Putamen (tissue), 1 donor: ENCODE results near the gene WDR90.

ENCODE experiments used
- DNase-seq: peaks from one replicate; pipeline ENCODE4 v3.0.0-alpha.2; 2016; ENCODE audit warnings: low spot score

The WDR90 gene

GRCh38 chr16:676913-677312 is 27.7 kb downstream of the WDR90 start:
- DNase-seq = no peak

- DNase-seq = no peak
Measured at GRCh38 chr16:677316-678190, 28.4 kb downstream of the WDR90 start.

GRCh38 chr16:678209-678857 is 29.2 kb downstream of the WDR90 start:
- no peak for DNase-seq

GRCh38 chr16:678858-679813 is 30.0 kb downstream of the WDR90 start:
- peak; percentile 58 for DNase-seq

- peak; percentile 87 for DNase-seq
Measured at GRCh38 chr16:679814-680624, 30.9 kb downstream of the WDR90 start, which contains the start of gene STUB1. Gene STUB1, plus strand, starts transcription at chr16:680410. Its CDS starts 116 bp downstream, at chr16:680526.

GRCh38 chr16:680625-680945 is 31.4 kb downstream of the WDR90 start:
- DNase-seq = no peak

GRCh38 chr16:680967-681745 is 32.0 kb downstream of the WDR90 start:
- DNase-seq = no peak

- no peak for DNase-seq
Measured at GRCh38 chr16:681746-682427, 32.7 kb downstream of the WDR90 start.

GRCh38 chr16:682493-683395 is 33.6 kb downstream of the WDR90 start:
- no peak for DNase-seq

- DNase-seq = no peak
Measured at GRCh38 chr16:683396-684070, 34.4 kb downstream of the WDR90 start.

GRCh38 chr16:684071-684794 is 35.1 kb downstream of the WDR90 start, which contains the start of gene JMJD8:
Gene JMJD8, minus strand, starts transcription at chr16:684334. Its CDS starts 15 bp downstream, at chr16:684319.
- DNase-seq = peak; percentile 95

GRCh38 chr16:684961-685696 is 36.0 kb downstream of the WDR90 start:
- no peak for DNase-seq

- no peak for DNase-seq
Measured at GRCh38 chr16:685967-686366, 36.8 kb downstream of the WDR90 start.

GRCh38 chr16:686459-687260 is 37.5 kb downstream of the WDR90 start:
- DNase-seq = no peak

GRCh38 chr16:687499-687898 is 38.3 kb downstream of the WDR90 start:
- no peak for DNase-seq
